GM12878 (cell line): ENCODE data around the gene BTG2. TPM values are rescaled to one million over a fixed set of nuclear protein-coding genes. Genes with fewer than 3 reads are reported as not detected.

Experiments used
- BMI1 ChIP-seq: fragments of 450-650 bp; IDR thresholded peaks from 2 replicates; pipeline ENCODE4 v1.6.1; 2016; ENCODE audit warnings: mild to moderate bottlenecking, moderate library complexity, borderline replicate concordance
- CBFB ChIP-seq: IDR thresholded peaks from 2 replicates; pipeline ENCODE4 v1.6.1; 2016; ENCODE audit warnings: antibody characterized with exemption, low read depth
- EGR1 ChIP-seq, 2 experiments: IDR thresholded peaks; 1 replicate in 1 of 2; 2 replicates in 1 of 2; pipeline ENCODE4 v1.6.1; 2011 to 2012; ENCODE audit warnings: low read depth in 2 of 2, low read length in 2 of 2, borderline replicate concordance in 1 of 2, mild to moderate bottlenecking in 1 of 2, moderate library complexity in 1 of 2
- FOXK2 ChIP-seq: fragments of 450-650 bp; IDR thresholded peaks from 2 replicates; pipeline ENCODE4 v1.6.1; 2017; ENCODE audit warnings: mild to moderate bottlenecking, moderate library complexity
- HDAC6 ChIP-seq: fragments of 200-600 bp; sonication (generic); IDR thresholded peaks from one replicate; pipeline ENCODE4 v1.8.0; 2017; ENCODE audit warnings: antibody characterized with exemption; ENCODE audit not compliant: unreplicated experiment
- KDM1A ChIP-seq: fragments of 200-600 bp; sonication (generic); IDR thresholded peaks from 2 replicates; pipeline ENCODE4 v1.6.1; 2016; ENCODE audit warnings: borderline replicate concordance
- NFYB ChIP-seq: IDR thresholded peaks from 2 replicates; pipeline ENCODE4 v1.6.1; 2011; ENCODE audit warnings: low read depth, mild to moderate bottlenecking, low read length, improper control_type of control experiment, moderate library complexity; ENCODE audit not compliant: insufficient read depth
- POLR2A ChIP-seq: IDR thresholded peaks from 2 replicates; pipeline ENCODE4 v1.6.1; 2011; ENCODE audit warnings: low read depth, mild to moderate bottlenecking, low read length
- SMAD1 ChIP-seq: fragments of 450-650 bp; IDR thresholded peaks from 2 replicates; pipeline ENCODE4 v1.6.1; 2018; ENCODE audit warnings: mild to moderate bottlenecking, low read depth; ENCODE audit not compliant: partially characterized antibody
- SRF ChIP-seq, 2 experiments: IDR thresholded peaks; 2 replicates each; pipeline ENCODE4 v1.6.1; 2011; ENCODE audit warnings: low read depth in 2 of 2, low read length in 2 of 2, mild to moderate bottlenecking in 1 of 2, moderate library complexity in 1 of 2
- TCF12 ChIP-seq: IDR thresholded peaks from 2 replicates; pipeline ENCODE4 v1.6.1; 2011; ENCODE audit warnings: low read depth, mild to moderate bottlenecking, low read length
- TCF7 ChIP-seq: IDR thresholded peaks from 2 replicates; pipeline ENCODE4 v1.6.1; 2014; ENCODE audit warnings: antibody characterized with exemption, borderline replicate concordance
- polyA plus RNA-seq, 11 experiments: library from polyadenylated mRNA; depleted of rRNA in 4 of 11; unstranded in 6 of 11; stranded (reverse) in 5 of 11; fragments of >200 nt; fragmentation: Nextera tagmentation in 4 of 11; fragmentation: Illumina TruSeq in 1 of 11; extraction: Ambion mirVana in 4 of 11; extraction: Trizol in 1 of 11; gene quantifications; 1 replicate in 1 of 11; 2 replicates in 10 of 11; pipeline versions ENCODE4 v1.2.1 to v1.2.3, GENCODE V29; 2011 to 2016; ENCODE audit warnings: inconsistent platforms in 2 of 11, missing spikeins in 2 of 11, low read depth in 1 of 11
- total RNA-seq, 4 experiments: library from RNA; depleted of rRNA in 3 of 4; stranded (reverse); fragments of >200 nt in 3 of 4; fragmentation: Illumina TruSeq in 1 of 4; extraction: Trizol in 1 of 4; gene quantifications; 2 replicates each; pipeline versions ENCODE4 v1.2.1 to v1.2.3, GENCODE V29; 2013 to 2021
- TF ChIP-seq, protein P1 (sequence below): fragments of 450-650 bp; IDR thresholded peaks from 2 replicates; pipeline ENCODE4 v1.6.1; 2016; ENCODE audit warnings: mild to moderate bottlenecking, moderate library complexity, borderline replicate concordance
- TF ChIP-seq, protein P2 (sequence below): IDR thresholded peaks from 2 replicates; pipeline ENCODE4 v1.6.1; 2012; ENCODE audit warnings: mild to moderate bottlenecking, low read depth, low read length
- TF ChIP-seq, protein P3 (sequence below): fragments of 450-650 bp; IDR thresholded peaks from 2 replicates; pipeline ENCODE4 v1.6.1; 2017; ENCODE audit warnings: mild to moderate bottlenecking
- TF ChIP-seq, protein P4 (sequence below): IDR thresholded peaks from 2 replicates; pipeline ENCODE4 v1.6.1; 2011; ENCODE audit warnings: mild to moderate bottlenecking, low read depth, low read length, moderate library complexity; ENCODE audit not compliant: insufficient replicate concordance
- TF ChIP-seq, protein P5 (sequence below): IDR thresholded peaks from 2 replicates; pipeline ENCODE4 v1.6.1; 2011; ENCODE audit warnings: low read depth, low read length, improper control_type of control experiment, borderline replicate concordance

BTG2 gene
- total and polyA plus RNA-seq, 10 of the 15 experiments (the other 5 are each of a cell fraction or from before 2014, with no cell fraction given): 23.3 to 160 (median 98.1) TPM

DNA sequence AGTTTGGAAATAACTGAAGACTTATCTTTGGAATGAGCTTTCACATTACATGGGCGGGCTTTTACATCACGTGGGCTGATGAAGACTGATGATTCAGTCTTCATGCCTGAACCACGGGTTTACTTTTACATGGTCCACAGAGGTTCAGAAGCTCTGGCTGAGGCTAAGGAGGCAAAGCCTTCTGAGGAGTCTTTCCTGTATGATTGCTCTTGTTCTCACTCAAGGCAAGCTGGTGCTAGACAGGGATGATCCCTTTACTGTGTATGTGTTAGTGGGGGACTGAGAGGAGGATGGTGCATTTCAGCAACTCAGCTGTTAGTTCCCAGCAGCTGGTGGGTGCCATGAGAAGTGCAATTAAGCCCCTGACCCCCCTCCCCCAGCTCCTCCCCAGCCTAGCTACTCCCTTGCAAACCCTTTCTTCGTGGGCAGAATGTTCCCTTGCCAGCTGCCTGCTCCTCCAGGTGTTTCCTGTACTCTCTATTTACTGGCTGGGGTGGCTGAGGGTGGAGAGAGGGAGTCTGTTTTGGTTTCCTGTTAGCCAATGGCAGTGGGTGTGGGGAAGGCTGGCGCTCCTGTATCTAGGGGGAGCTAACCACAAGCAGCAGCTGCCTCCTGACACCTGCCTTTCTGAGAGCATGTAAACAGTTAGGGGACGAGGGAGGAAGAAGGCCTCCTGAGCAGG, 15.4 kb downstream of the BTG2 start (continued):
- TF ChIP-seq, protein P1, sequence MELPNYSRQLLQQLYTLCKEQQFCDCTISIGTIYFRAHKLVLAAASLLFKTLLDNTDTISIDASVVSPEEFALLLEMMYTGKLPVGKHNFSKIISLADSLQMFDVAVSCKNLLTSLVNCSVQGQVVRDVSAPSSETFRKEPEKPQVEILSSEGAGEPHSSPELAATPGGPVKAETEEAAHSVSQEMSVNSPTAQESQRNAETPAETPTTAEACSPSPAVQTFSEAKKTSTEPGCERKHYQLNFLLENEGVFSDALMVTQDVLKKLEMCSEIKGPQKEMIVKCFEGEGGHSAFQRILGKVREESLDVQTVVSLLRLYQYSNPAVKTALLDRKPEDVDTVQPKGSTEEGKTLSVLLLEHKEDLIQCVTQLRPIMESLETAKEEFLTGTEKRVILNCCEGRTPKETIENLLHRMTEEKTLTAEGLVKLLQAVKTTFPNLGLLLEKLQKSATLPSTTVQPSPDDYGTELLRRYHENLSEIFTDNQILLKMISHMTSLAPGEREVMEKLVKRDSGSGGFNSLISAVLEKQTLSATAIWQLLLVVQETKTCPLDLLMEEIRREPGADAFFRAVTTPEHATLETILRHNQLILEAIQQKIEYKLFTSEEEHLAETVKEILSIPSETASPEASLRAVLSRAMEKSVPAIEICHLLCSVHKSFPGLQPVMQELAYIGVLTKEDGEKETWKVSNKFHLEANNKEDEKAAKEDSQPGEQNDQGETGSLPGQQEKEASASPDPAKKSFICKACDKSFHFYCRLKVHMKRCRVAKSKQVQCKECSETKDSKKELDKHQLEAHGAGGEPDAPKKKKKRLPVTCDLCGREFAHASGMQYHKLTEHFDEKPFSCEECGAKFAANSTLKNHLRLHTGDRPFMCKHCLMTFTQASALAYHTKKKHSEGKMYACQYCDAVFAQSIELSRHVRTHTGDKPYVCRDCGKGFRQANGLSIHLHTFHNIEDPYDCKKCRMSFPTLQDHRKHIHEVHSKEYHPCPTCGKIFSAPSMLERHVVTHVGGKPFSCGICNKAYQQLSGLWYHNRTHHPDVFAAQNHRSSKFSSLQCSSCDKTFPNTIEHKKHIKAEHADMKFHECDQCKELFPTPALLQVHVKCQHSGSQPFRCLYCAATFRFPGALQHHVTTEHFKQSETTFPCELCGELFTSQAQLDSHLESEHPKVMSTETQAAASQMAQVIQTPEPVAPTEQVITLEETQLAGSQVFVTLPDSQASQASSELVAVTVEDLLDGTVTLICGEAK: no peak
- TF ChIP-seq, protein P2, sequence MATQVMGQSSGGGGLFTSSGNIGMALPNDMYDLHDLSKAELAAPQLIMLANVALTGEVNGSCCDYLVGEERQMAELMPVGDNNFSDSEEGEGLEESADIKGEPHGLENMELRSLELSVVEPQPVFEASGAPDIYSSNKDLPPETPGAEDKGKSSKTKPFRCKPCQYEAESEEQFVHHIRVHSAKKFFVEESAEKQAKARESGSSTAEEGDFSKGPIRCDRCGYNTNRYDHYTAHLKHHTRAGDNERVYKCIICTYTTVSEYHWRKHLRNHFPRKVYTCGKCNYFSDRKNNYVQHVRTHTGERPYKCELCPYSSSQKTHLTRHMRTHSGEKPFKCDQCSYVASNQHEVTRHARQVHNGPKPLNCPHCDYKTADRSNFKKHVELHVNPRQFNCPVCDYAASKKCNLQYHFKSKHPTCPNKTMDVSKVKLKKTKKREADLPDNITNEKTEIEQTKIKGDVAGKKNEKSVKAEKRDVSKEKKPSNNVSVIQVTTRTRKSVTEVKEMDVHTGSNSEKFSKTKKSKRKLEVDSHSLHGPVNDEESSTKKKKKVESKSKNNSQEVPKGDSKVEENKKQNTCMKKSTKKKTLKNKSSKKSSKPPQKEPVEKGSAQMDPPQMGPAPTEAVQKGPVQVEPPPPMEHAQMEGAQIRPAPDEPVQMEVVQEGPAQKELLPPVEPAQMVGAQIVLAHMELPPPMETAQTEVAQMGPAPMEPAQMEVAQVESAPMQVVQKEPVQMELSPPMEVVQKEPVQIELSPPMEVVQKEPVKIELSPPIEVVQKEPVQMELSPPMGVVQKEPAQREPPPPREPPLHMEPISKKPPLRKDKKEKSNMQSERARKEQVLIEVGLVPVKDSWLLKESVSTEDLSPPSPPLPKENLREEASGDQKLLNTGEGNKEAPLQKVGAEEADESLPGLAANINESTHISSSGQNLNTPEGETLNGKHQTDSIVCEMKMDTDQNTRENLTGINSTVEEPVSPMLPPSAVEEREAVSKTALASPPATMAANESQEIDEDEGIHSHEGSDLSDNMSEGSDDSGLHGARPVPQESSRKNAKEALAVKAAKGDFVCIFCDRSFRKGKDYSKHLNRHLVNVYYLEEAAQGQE: no peak
- TF ChIP-seq, protein P3, sequence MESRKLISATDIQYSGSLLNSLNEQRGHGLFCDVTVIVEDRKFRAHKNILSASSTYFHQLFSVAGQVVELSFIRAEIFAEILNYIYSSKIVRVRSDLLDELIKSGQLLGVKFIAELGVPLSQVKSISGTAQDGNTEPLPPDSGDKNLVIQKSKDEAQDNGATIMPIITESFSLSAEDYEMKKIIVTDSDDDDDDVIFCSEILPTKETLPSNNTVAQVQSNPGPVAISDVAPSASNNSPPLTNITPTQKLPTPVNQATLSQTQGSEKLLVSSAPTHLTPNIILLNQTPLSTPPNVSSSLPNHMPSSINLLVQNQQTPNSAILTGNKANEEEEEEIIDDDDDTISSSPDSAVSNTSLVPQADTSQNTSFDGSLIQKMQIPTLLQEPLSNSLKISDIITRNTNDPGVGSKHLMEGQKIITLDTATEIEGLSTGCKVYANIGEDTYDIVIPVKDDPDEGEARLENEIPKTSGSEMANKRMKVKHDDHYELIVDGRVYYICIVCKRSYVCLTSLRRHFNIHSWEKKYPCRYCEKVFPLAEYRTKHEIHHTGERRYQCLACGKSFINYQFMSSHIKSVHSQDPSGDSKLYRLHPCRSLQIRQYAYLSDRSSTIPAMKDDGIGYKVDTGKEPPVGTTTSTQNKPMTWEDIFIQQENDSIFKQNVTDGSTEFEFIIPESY: no peak
- TF ChIP-seq EGR1 (IDR thresholded peaks at IDR 0.05; ENCODE audit: borderline replicate concordance in 1 of 2, low read depth in 2 of 2, low read length in 2 of 2): no peak
- TF ChIP-seq SRF (IDR thresholded peaks at IDR 0.05; ENCODE audit: low read depth in 2 of 2, low read length in 2 of 2): no peak
- TF ChIP-seq NFYB: peak; percentile 76; the same call in 1 of the 2 replicates
- no peak for TF ChIP-seq KDM1A
- 0 out of 2 replicates have a peak, but pooled peaks have one; percentile 68 for TF ChIP-seq CBFB
- TF ChIP-seq FOXK2: no peak
- TF ChIP-seq HDAC6: no peak
- TF ChIP-seq, protein P4, sequence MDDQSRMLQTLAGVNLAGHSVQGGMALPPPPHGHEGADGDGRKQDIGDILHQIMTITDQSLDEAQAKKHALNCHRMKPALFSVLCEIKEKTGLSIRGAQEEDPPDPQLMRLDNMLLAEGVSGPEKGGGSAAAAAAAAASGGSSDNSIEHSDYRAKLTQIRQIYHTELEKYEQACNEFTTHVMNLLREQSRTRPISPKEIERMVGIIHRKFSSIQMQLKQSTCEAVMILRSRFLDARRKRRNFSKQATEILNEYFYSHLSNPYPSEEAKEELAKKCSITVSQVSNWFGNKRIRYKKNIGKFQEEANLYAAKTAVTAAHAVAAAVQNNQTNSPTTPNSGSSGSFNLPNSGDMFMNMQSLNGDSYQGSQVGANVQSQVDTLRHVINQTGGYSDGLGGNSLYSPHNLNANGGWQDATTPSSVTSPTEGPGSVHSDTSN: no peak
- TF ChIP-seq TCF7: no peak
- TF ChIP-seq SMAD1: no peak
- no peak for TF ChIP-seq BMI1
- TF ChIP-seq, protein P5, sequence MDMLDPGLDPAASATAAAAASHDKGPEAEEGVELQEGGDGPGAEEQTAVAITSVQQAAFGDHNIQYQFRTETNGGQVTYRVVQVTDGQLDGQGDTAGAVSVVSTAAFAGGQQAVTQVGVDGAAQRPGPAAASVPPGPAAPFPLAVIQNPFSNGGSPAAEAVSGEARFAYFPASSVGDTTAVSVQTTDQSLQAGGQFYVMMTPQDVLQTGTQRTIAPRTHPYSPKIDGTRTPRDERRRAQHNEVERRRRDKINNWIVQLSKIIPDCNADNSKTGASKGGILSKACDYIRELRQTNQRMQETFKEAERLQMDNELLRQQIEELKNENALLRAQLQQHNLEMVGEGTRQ: peak; percentile 34; the same call in 1 of the 2 replicates
- peak; percentile 98 for TF ChIP-seq TCF12
- TF ChIP-seq POLR2A: no peak; the same call in 1 of the 2 replicates
